ENCODE data around the gene C16orf82. TPM values are rescaled to one million over a fixed set of nuclear protein-coding genes. Genes with fewer than 3 reads are reported as not detected.
"Not testable (repeated sequence)": the region's sequence is repeated elsewhere in the genome, so short reads cannot be mapped to it uniquely, and the experiment has no call there.

The C16orf82 gene
- polyA plus RNA-seq, 4 donors: not detected

- not testable (repeated sequence) for DNase-seq (ENCODE audit: low read depth in 4 of 4, low spot score in 2 of 4)
These were observed 19.3 kb downstream of the C16orf82 start for GRCh38 chr16:27086031-27086430.

- DNase-seq (ENCODE audit: low read depth in 4 of 4, low spot score in 2 of 4): no peak
These were observed 21.5 kb downstream of the C16orf82 start for GRCh38 chr16:27088216-27088615.

- DNase-seq (ENCODE audit: low read depth in 4 of 4, low spot score in 2 of 4): no peak
These were observed 29.6 kb downstream of the C16orf82 start for GRCh38 chr16:27096375-27096774.

- no peak for DNase-seq (ENCODE audit: low read depth in 4 of 4, low spot score in 2 of 4)
These were observed 31.1 kb downstream of the C16orf82 start for GRCh38 chr16:27097800-27098230.

GRCh38 chr16:27098366-27099049 is 31.8 kb downstream of the C16orf82 start:
- DNase-seq (ENCODE audit: low read depth in 4 of 4, low spot score in 2 of 4): no peak

GRCh38 chr16:27102701-27103575 is 36.2 kb downstream of the C16orf82 start:
- no peak for DNase-seq (ENCODE audit: low read depth in 4 of 4, low spot score in 2 of 4)

GRCh38 chr16:27103954-27104353 is 37.2 kb downstream of the C16orf82 start:
- DNase-seq (ENCODE audit: low read depth in 4 of 4, low spot score in 2 of 4): no peak

GRCh38 chr16:27106305-27106704 is 39.6 kb downstream of the C16orf82 start:
- DNase-seq (ENCODE audit: low read depth in 4 of 4, low spot score in 2 of 4): no peak

GRCh38 chr16:27107185-27107592 is 40.5 kb downstream of the C16orf82 start:
- DNase-seq (ENCODE audit: low read depth in 4 of 4, low spot score in 2 of 4): peak in 1 of 4 donors; percentile 6

GRCh38 chr16:27108051-27108770 is 41.5 kb downstream of the C16orf82 start:
- no peak for DNase-seq (ENCODE audit: low read depth in 4 of 4, low spot score in 2 of 4)

GRCh38 chr16:27108826-27109665 is 42.3 kb downstream of the C16orf82 start:
- no peak for DNase-seq (ENCODE audit: low read depth in 4 of 4, low spot score in 2 of 4)

GRCh38 chr16:27109666-27110523 is 43.2 kb downstream of the C16orf82 start:
- DNase-seq (ENCODE audit: low read depth in 4 of 4, low spot score in 2 of 4): peak; percentile 67 to 83 (median 70)

GRCh38 chr16:27110524-27110896 is 43.8 kb downstream of the C16orf82 start:
- DNase-seq (ENCODE audit: low read depth in 4 of 4, low spot score in 2 of 4): no peak

- no peak for DNase-seq (ENCODE audit: low read depth in 4 of 4, low spot score in 2 of 4)
These were observed 44.8 kb downstream of the C16orf82 start for GRCh38 chr16:27111486-27111885.

- DNase-seq (ENCODE audit: low read depth in 4 of 4, low spot score in 2 of 4): no peak
These were observed 45.5 kb downstream of the C16orf82 start for GRCh38 chr16:27112093-27112811.

- DNase-seq (ENCODE audit: low read depth in 4 of 4, low spot score in 2 of 4): no peak
These were observed 46.7 kb downstream of the C16orf82 start for GRCh38 chr16:27113341-27113841.

- no peak for DNase-seq (ENCODE audit: low read depth in 4 of 4, low spot score in 2 of 4)
These were observed 47.3 kb downstream of the C16orf82 start for GRCh38 chr16:27114006-27114405.

GRCh38 chr16:27118526-27118925 is 51.8 kb downstream of the C16orf82 start:
- no peak for DNase-seq (ENCODE audit: low read depth in 4 of 4, low spot score in 2 of 4)
